C4-2B (cell line): ENCODE results near the gene ZNF33B.

Experiments used
- H3K27ac ChIP-seq: fragments of 450-650 bp; 2 replicates; pipeline ENCODE4 v1.5.1; 2017
- ZFX ChIP-seq: fragments of 450-650 bp; IDR thresholded peaks from 2 replicates; pipeline ENCODE4 v1.6.1; 2017
- TF ChIP-seq, protein P1 (sequence below): fragments of 450-650 bp; conservative IDR thresholded peaks from 2 replicates; pipeline ENCODE4 v1.5.1; 2017; ENCODE audit warnings: mild to moderate bottlenecking

Gene ZNF33B

DNA sequence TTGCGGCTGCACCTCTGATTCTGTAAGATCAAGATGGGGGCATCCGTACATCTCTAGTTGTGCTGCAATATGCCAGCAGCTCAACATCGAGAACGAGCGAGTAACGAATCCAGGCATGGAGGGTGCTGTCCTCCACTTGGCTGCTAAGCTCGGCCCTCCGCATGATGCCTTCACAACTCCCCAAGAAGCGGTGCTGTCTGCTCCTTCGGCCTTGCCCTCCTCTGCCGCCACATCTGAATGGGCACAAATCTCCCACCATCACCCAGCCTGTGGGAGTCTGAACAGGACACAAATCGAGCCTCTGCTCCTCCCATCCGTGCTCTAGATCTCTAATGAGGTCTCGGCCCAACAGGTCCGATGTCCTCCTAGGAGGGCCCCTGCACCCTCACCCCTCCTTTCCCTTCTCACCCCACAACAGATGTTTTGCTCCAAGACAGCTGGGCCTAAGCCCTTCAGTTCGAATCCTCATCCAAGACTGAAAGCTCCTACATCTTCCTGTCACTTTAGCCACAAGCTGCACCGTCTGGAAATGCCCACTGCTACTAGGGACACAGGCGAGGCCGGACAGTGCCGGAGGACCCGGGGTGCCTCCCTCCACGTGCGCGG lies 86.7 kb downstream of the ZNF33B start:
- TF ChIP-seq, protein P1, sequence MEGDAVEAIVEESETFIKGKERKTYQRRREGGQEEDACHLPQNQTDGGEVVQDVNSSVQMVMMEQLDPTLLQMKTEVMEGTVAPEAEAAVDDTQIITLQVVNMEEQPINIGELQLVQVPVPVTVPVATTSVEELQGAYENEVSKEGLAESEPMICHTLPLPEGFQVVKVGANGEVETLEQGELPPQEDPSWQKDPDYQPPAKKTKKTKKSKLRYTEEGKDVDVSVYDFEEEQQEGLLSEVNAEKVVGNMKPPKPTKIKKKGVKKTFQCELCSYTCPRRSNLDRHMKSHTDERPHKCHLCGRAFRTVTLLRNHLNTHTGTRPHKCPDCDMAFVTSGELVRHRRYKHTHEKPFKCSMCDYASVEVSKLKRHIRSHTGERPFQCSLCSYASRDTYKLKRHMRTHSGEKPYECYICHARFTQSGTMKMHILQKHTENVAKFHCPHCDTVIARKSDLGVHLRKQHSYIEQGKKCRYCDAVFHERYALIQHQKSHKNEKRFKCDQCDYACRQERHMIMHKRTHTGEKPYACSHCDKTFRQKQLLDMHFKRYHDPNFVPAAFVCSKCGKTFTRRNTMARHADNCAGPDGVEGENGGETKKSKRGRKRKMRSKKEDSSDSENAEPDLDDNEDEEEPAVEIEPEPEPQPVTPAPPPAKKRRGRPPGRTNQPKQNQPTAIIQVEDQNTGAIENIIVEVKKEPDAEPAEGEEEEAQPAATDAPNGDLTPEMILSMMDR = no peak
- no peak for TF ChIP-seq ZFX
- peak overlapping the region; percentile 60 for H3K27ac ChIP-seq

DNA sequence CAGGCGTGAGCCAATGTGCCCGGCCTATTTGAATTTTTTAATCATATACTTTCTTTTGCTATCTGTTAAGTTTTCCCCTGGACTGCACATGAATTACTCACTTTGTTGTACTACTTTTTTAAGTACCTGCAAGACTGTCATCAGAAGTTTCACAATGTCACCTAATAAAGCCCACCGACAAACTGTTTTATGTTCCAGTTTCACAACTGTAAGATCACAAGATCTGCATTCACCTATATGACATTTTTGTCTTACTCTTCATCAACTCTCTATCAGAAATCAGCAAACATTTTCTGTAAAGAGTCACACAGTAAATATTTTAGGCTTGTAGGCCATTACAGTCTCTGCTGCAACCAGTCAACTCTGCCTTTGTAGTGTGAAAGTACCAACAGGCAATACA lies 88.5 kb downstream of the ZNF33B start:
- no peak overlapping the region for H3K27ac ChIP-seq
- TF ChIP-seq ZFX = no peak
- TF ChIP-seq, protein P1 = no peak

DNA sequence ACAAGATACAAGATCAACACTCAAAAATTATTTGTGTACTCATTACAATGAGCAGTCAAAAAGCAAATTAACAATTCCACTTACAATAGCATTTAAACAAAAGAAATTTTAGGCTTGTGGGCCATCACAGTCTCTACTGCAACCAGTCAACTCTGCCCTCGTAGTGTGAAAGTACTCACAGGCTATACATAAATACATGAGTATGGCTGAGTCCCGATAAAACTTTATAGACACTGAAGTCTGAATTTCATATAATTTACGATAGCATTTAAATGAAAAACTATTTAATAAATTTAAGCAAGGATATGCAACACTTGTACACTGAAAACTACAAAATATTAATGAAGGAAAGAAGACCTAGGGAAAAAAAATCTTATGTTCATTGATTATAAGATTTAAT lies 90.1 kb downstream of the ZNF33B start:
- H3K27ac ChIP-seq = no peak overlapping the region
- TF ChIP-seq, protein P1 = no peak
- TF ChIP-seq ZFX = no peak

DNA sequence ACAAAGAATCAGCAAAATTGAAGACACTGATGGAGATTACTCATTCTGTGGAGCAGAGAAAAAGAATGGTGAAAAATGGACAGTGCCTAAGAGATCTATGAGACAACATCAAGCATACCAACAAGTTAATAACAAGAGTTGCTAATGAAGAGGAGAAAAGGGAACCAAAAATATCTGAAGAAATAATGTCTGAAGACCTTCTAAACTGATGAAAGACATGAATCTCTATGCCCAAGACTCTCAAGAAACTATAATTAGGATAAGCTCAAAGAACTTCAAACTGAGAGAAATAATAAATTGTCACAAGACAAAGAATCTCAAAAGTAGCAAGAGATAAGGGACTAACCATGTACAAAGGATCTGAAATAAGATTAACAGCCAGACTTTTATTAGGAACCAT lies 93.4 kb downstream of the ZNF33B start:
- TF ChIP-seq, protein P1 = no peak
- H3K27ac ChIP-seq = no peak overlapping the region

DNA sequence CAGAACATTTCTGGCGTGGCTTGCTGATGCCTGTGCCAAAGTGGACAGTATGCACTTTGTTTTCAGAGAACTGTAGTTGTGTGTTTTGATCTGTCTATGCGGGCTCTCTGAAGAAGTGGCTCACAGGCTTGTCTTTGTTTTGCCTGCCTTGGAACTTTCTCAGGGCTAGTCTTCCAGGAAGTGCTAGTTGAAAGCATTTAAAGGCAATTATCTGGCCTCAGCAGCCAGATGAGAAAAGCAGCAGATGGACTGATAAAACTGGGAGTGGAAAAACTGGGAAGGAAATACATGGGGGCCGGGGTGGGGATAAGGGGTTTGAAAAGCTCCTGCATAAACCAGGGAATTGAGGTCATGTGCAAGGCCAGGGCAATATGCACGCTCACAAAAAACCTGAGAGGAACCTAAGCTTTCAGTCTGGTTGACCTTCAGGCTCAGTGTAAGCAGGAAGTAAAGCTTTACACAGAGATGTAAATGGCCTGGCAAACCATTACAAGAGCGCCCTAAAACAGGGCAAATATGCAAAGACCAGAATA lies 94.5 kb downstream of the ZNF33B start:
- TF ChIP-seq ZFX = no peak
- TF ChIP-seq, protein P1 = no peak
- H3K27ac ChIP-seq = no peak overlapping the region
